ENCODE data around the gene CYP4B1.
"Not testable (repeated sequence)": the region's sequence is repeated elsewhere in the genome, so short reads cannot be mapped to it uniquely, and the experiment has no call there.

The CYP4B1 gene

GRCh38 chr1:46816930-46817329 is 18.1 kb downstream of the CYP4B1 start:
- DNase-seq = no peak

GRCh38 chr1:46817814-46818213 is 19.0 kb downstream of the CYP4B1 start:
- no peak for DNase-seq

- no peak for DNase-seq
These were observed 19.7 kb downstream of the CYP4B1 start for GRCh38 chr1:46818591-46818990.

GRCh38 chr1:46819335-46819734 is 20.5 kb downstream of the CYP4B1 start:
- no peak for DNase-seq

- DNase-seq = no peak
These were observed 21.2 kb downstream of the CYP4B1 start for GRCh38 chr1:46820076-46820475.

GRCh38 chr1:46820560-46821060 is 21.8 kb downstream of the CYP4B1 start:
- no peak for DNase-seq

GRCh38 chr1:46822248-46822826 is 23.5 kb downstream of the CYP4B1 start:
- no peak for DNase-seq

GRCh38 chr1:46823151-46823550 is 24.3 kb downstream of the CYP4B1 start:
- DNase-seq = no peak

GRCh38 chr1:46826892-46827291 is 28.0 kb downstream of the CYP4B1 start:
- not testable (repeated sequence) for DNase-seq

- no peak for DNase-seq
These were observed 31.9 kb downstream of the CYP4B1 start for GRCh38 chr1:46830665-46831322.

- not testable (repeated sequence) for DNase-seq
These were observed 36.6 kb downstream of the CYP4B1 start for GRCh38 chr1:46835469-46835868.

GRCh38 chr1:46846386-46846785 is 47.5 kb downstream of the CYP4B1 start:
- not testable (repeated sequence) for DNase-seq

GRCh38 chr1:46857660-46858065 is 58.8 kb downstream of the CYP4B1 start:
- not testable (repeated sequence) for DNase-seq

- DNase-seq = no peak
These were observed 63.5 kb downstream of the CYP4B1 start for GRCh38 chr1:46862348-46862747.
